Naive B cell (primary cell): ENCODE measurements around the gene MTAP. TPM values are rescaled to one million over a fixed set of nuclear protein-coding genes. Genes with fewer than 3 reads are reported as not detected.

Experiments
- ATAC-seq, 2 donors: fragments of 150-1000 bp; cut with Tn5 transposase; 2 replicates each; pipeline ENCODE4 v1.10.0; 2021; ENCODE audit warnings: low read depth in 2 of 2, mild to moderate bottlenecking in 2 of 2, moderate library complexity in 2 of 2
- DNase-seq: peaks from one replicate; pipeline ENCODE4 v3.0.0; 2022
- H3K27ac Mint-ChIP-seq, 6 donors: one replicate each; pipeline ENCODE4 v1.8.0; 2020 to 2022; ENCODE audit warnings: mild to moderate bottlenecking in 6 of 6, mixed read lengths in 6 of 6, moderate library complexity in 5 of 6, inconsistent platforms in 2 of 6
- H3K27me3 Mint-ChIP-seq, 3 donors: one replicate each; pipeline ENCODE4 v1.8.0; 2021 to 2022; ENCODE audit warnings: mixed read lengths in 3 of 3, mild to moderate bottlenecking in 1 of 3
- H3K36me3 Mint-ChIP-seq, 2 donors: one replicate each; pipeline ENCODE4 v1.8.0; 2020 to 2022; ENCODE audit warnings: mixed read lengths in 2 of 2, inconsistent platforms in 1 of 2, mild to moderate bottlenecking in 1 of 2
- H3K4me1 Mint-ChIP-seq, 3 donors: one replicate each; pipeline ENCODE4 v1.8.0; 2020 to 2022; ENCODE audit warnings: mixed read lengths in 3 of 3, inconsistent platforms in 1 of 3, mild to moderate bottlenecking in 1 of 3, moderate library complexity in 1 of 3
- H3K4me3 Mint-ChIP-seq, 8 donors: one replicate each; pipeline ENCODE4 v1.8.0; 2020 to 2022; ENCODE audit warnings: mild to moderate bottlenecking in 8 of 8, mixed read lengths in 8 of 8, moderate library complexity in 8 of 8, inconsistent platforms in 2 of 8
- H3K9me3 Mint-ChIP-seq, 7 donors: one replicate each; pipeline ENCODE4 v1.8.0; 2020 to 2022; ENCODE audit warnings: mixed read lengths in 7 of 7, mild to moderate bottlenecking in 5 of 7, inconsistent platforms in 2 of 7, moderate library complexity in 1 of 7
- polyA plus RNA-seq, 6 donors: library from polyadenylated mRNA; unstranded; fragments of 300-500 nt; fragmentation: Illumina TruSeq; gene quantifications; one replicate each; pipeline ENCODE4 v1.2.3, GENCODE V29; 2021; ENCODE audit warnings: low read depth in 6 of 6

Gene MTAP
- polyA plus RNA-seq, 6 donors from 2014 or later, result 12.1 to 24.3 (median 18.1) TPM

DNA sequence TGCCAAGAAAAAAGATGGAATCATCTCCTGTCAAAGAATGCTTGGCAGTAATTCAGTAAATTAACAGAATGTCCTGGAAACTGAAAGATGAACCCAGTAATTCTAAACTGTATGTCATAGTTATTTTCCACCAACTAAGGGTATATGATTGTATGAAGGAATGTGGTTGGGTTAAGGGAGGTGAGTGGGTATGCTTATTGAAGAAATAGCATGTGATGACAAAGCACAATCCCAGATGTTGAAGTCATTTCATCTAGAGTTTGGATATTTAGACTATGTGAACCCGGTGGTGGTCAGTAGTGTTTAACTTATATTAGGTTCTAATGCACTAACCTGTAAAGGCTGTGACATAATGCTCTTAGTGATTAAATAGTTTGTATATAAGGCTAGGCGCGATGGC, 104.4 kb downstream of the MTAP start:
- H3K36me3 Mint-ChIP-seq, result peaks cover 18 to 53% of the 10 kb centered on the region in 2 donors
- H3K27ac Mint-ChIP-seq, result no peak overlapping the region
- no peak for DNase-seq
- H3K4me3 Mint-ChIP-seq, result no peak overlapping the region
- no peak for ATAC-seq
- no peaks in the 10 kb centered on the region for H3K27me3 Mint-ChIP-seq
- peaks cover 23 to 76% (median 49%) of the 10 kb centered on the region in 7 donors for H3K9me3 Mint-ChIP-seq
- H3K4me1 Mint-ChIP-seq, result no peaks in the 10 kb centered on the region

DNA sequence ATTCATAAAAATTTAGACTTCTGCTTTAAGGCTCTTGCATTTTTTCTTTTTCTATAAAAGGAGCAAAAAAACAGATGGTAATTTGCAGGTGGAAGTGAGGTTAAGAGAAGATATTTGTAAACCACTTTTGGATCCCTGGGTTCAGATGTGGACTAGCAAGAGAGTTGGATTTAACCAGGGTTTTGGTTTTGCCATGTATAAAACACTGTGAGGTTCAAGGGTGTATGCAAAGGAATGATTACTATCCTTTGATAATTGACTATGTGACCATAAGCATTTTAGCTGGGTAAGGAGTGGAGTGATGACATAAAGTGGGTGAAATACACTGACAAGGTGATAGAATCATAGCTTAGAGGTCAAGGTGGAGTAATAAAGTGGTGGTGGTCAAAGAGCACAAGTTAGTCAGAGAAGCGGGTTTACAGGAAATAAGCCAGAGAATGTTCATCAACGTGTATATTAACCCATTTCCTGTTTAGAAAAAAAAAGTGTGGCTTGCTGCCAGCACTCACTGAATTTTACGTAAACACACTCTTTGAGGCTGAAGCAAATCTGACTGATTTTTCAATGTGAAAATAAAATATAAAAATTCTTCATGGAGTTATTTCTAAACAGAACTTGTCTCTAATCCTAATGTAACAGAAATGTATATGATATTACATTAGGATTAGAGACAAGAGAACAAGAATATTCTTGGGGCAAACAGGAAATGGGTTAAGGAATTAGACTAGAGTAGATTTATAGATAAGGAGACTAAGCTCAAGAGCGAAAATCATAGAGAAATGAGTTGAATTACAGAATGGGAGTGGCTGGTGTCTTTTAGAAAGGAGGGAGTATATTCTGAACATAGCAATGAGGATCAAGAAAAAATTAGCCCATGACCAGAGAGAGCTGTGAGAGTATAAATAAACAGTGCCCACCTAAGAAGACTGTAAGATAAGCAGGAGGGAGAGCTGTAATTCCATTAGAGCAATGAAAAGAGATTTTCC, 117.2 kb downstream of the MTAP start:
- DNase-seq (no peak), ATAC-seq (peak in 1 of 2 donors; percentile 43)
- Mint-ChIP-seq H3K27me3 (no peaks in the 10 kb centered on the region), H3K36me3 (peaks cover 0 to 4% of the 10 kb centered on the region in 2 donors), H3K4me3 (peak overlapping the region in 2 of 8 donors; percentile 0 to 22), H3K27ac (peak overlapping the region in 3 of 6 donors; percentile 33 to 78 (median 73)), H3K4me1 (peaks cover 13 to 17% (median 14%) of the 10 kb centered on the region in 3 donors), H3K9me3 (peaks cover 8 to 30% (median 12%) of the 10 kb centered on the region in 7 donors)

DNA sequence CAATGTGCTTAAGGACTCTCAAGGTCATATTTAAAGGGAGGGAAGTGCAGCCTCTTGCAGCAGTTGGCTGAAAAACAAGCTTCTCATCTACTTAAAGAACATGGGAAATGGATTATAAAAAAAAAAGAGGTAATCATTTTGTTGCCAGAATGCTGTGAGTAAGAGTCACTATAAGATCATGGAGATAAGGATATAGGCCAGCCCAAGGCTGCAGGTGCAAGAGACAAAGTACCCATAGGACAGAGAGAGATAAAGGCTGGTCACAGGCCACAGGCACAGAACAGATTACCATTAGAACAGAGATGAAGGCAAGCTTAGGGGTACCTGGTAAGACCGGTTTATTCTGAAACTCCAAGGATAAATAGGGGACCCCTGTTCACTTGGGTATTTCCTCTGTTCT, 121.3 kb downstream of the MTAP start:
- H3K36me3 Mint-ChIP-seq, result peaks cover 0 to under 1% of the 10 kb centered on the region in 2 donors
- H3K9me3 Mint-ChIP-seq, result peaks cover 0 to 4% (median 2%) of the 10 kb centered on the region in 7 donors

DNA sequence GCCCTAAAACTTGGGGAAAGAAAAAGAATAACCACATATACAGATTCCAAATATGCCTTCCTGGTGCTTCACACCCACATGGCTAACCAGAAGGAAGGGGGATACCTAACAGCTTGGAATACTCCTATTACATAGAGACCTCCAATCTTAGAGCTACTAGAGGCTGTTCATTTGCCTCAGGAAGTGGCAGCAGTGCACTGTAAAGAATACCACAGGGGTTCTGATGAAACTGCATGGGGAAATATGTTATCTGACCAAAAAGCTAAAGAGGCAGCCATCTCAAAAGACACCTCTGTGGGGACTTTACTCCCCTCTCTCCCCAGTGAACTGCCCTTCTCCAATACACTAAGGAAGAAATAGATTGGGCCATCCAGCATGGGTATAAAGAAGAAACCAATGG, 125.3 kb downstream of the MTAP start:
- no peak for ATAC-seq
- no peak for DNase-seq
- Mint-ChIP-seq H3K27me3 (no peaks in the 10 kb centered on the region), H3K9me3 (peaks cover 0 to 3% (median 0%) of the 10 kb centered on the region in 7 donors), H3K4me1 (peaks cover 0 to 3% (median 0%) of the 10 kb centered on the region in 3 donors), H3K36me3 (no peaks in the 10 kb centered on the region), H3K27ac (peak overlapping the region in 1 of 6 donors; percentile 36), H3K4me3 (no peak overlapping the region)

More for the DNA sequence above, 121.3 kb downstream of the MTAP start:
- Mint-ChIP-seq H3K27me3 (no peaks in the 10 kb centered on the region), H3K4me3 (no peak overlapping the region), H3K27ac (peak overlapping the region in 1 of 6 donors; percentile 37), H3K4me1 (peaks cover 10 to 17% (median 12%) of the 10 kb centered on the region in 3 donors)
- ATAC-seq (no peak), DNase-seq (no peak)

DNA sequence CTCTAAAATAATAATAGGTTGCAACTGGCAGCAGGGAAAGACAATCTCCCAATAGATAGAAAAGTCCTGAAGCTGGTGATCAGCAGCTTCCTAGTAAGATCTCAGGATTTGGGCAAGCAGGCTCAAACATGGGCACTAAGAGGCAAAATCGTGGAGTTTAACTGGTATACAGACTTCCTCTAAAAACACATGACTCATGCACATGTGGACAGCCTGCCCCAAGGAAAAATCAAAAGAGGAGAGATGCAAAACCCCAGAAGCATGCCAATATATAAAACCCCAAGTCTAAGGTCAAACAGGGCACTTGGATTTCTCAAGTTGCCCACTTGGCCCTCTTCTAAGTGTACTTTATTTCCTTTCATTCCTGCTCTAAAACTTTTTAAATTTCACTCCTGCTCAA, 129.0 kb downstream of the MTAP start:
- DNase-seq, result no peak
- Mint-ChIP-seq H3K27me3 (no peaks in the 10 kb centered on the region), H3K36me3 (no peaks in the 10 kb centered on the region), H3K9me3 (peaks cover 0 to 3% (median 0%) of the 10 kb centered on the region in 7 donors), H3K4me3 (no peak overlapping the region), H3K4me1 (no peaks in the 10 kb centered on the region), H3K27ac (peak overlapping the region in 1 of 6 donors; percentile 18)
- no peak for ATAC-seq

DNA sequence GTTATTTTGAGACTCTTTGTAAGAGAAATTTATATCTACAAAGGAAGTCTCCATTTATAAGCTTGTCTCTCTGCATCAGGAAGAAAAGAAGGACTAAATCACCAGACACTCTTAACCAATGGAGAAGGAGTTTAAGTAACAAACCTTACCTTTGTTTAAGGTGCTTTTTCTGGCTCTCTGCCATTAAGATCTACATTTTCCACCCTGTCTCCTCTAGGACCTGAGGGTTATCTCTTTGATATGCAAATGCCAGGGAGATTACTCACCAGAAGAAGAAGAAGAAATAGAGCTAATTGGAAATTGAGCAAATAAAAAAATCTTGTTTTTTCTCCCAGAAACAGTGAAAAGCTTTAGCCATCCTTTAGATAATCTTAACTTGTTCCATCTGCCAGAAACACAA, 130.8 kb downstream of the MTAP start:
- no peak overlapping the region for H3K27ac Mint-ChIP-seq
- no peaks in the 10 kb centered on the region for H3K36me3 Mint-ChIP-seq
- H3K4me1 Mint-ChIP-seq, result no peaks in the 10 kb centered on the region
- H3K4me3 Mint-ChIP-seq, result no peak overlapping the region
- peaks cover 0 to 3% (median 0%) of the 10 kb centered on the region in 7 donors for H3K9me3 Mint-ChIP-seq
- H3K27me3 Mint-ChIP-seq, result no peaks in the 10 kb centered on the region
- DNase-seq (no peak), ATAC-seq (no peak)

DNA sequence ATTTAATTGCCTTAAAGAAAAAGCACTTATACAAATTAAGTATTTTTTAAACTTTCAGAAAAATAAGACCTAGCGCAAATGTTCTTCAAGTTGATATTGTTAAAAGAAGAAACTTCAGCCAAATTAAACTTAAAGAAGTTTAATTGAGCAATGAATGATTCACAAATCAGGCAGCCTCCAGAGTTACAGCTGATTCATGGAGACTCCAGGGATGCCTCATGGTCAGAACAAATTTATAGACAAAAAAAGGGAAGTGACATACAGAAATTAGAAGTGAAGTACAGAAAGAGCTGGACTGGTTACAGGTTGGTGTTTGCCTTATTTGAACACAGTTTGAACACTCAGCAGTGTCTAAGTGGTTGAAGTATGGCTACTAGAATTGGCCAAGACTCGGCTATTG, 131.4 kb downstream of the MTAP start:
- Mint-ChIP-seq H3K27me3 (no peaks in the 10 kb centered on the region), H3K36me3 (no peaks in the 10 kb centered on the region), H3K9me3 (peaks cover 0 to 3% (median 0%) of the 10 kb centered on the region in 7 donors), H3K4me1 (no peaks in the 10 kb centered on the region), H3K4me3 (no peak overlapping the region), H3K27ac (peak overlapping the region in 1 of 6 donors; percentile 7)
- ATAC-seq (no peak), DNase-seq (no peak)

DNA sequence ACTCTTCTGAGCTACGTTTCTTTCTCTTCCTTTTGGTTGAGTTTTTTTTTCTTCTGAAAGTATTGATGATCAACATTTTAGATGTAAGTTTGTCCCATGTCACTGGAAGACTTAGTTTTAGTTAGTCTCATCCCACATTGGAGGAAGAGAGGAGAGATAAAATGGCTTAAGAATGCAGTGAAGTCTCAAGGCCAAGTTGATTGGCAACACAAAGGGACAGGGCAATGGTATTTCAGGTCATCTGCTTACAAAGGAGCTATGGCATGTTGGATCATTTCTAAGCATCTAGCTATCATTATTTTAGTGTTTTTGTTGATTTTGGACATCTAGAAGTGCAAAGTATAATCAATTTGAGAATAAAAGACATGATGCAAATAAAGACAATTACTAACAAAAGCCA, 133.2 kb downstream of the MTAP start:
- DNase-seq (no peak), ATAC-seq (no peak)
- H3K36me3 Mint-ChIP-seq, result no peaks in the 10 kb centered on the region
- H3K4me3 Mint-ChIP-seq, result no peak overlapping the region
- no peaks in the 10 kb centered on the region for H3K27me3 Mint-ChIP-seq
- H3K27ac Mint-ChIP-seq, result no peak overlapping the region
- H3K9me3 Mint-ChIP-seq, result no peaks in the 10 kb centered on the region
- H3K4me1 Mint-ChIP-seq, result no peaks in the 10 kb centered on the region

DNA sequence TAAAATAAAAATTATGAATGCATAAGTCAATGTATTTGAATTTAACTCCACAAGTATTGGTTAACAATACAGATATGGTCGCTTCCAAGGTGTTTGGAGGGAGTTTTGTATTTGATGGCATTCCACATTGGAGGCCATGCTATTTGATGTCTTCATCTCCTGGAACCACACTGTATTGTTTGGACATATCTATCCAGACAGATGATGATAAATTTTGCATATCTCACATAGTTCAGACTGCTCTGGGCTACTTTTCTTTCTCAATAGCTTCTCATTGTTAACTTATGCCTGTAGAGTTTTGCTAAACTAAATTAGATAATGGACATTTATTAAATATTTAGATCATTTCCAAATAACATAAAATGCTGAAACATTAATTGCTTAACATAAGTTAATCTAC, 133.7 kb downstream of the MTAP start:
- ATAC-seq, result no peak
- no peak overlapping the region for H3K4me3 Mint-ChIP-seq
- no peaks in the 10 kb centered on the region for H3K27me3 Mint-ChIP-seq

DNA sequence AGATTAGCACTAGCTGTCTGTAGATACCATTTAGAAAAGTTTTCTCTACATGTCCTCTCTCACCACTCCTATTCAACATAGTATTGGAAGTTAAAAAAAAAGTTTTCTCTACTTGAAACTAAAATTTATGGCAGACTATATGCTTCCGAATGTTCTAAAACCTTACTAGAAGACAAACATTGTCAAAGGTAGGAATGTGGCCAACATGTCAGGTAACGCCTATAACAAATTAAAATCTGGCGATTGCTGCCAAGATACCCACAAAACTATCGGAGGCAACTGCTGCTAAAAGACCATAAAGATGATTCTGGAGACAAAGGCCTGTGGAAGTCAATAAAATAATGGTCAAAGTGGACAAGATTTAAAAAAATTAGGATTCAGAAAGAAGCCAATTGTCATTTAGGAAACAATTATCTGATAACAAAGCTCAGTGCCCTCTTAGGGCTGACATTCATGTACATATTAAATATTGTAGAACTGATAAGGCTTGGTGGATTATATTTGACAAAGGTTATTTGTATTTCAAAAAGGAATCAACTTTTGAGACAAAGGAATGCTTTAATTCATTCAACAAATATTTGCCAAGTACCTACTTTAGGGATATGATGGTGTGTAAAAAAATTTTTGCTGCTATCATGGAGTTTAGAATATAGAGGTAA, 139.0 kb downstream of the MTAP start:
- Mint-ChIP-seq H3K4me1 (no peaks in the 10 kb centered on the region), H3K27me3 (peaks cover 17 to 30% (median 29%) of the 10 kb centered on the region in 3 donors), H3K27ac (no peak overlapping the region), H3K36me3 (no peaks in the 10 kb centered on the region), H3K9me3 (no peaks in the 10 kb centered on the region), H3K4me3 (no peak overlapping the region)
- ATAC-seq (no peak), DNase-seq (no peak)

More for the DNA sequence above, 133.7 kb downstream of the MTAP start:
- Mint-ChIP-seq H3K4me1 (no peaks in the 10 kb centered on the region), H3K36me3 (no peaks in the 10 kb centered on the region), H3K9me3 (no peaks in the 10 kb centered on the region), H3K27ac (no peak overlapping the region)
- DNase-seq, result no peak

DNA sequence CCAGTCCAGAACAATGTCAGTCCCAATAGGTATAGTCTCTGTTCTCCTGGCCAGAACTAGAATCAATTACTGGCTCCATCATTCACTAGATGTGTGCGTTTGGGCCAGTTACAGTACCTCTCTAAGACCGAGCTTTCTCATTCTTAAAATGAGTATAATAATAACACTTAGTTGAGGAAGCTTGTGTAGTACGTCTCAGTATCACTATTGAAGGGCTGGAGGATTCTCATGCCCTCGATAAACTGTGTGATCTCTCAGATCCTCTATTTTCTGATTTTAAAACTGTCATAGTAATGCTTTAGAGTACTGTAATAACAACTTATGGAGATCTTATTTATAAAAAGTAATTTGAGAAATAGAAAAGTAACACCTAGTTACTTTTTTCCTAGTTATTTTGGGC, 141.0 kb downstream of the MTAP start:
- Mint-ChIP-seq H3K27me3 (peaks cover 20 to 44% (median 41%) of the 10 kb centered on the region in 3 donors), H3K27ac (no peak overlapping the region), H3K9me3 (no peaks in the 10 kb centered on the region), H3K4me3 (no peak overlapping the region), H3K4me1 (no peaks in the 10 kb centered on the region), H3K36me3 (no peaks in the 10 kb centered on the region)
- ATAC-seq, result no peak
- no peak for DNase-seq

DNA sequence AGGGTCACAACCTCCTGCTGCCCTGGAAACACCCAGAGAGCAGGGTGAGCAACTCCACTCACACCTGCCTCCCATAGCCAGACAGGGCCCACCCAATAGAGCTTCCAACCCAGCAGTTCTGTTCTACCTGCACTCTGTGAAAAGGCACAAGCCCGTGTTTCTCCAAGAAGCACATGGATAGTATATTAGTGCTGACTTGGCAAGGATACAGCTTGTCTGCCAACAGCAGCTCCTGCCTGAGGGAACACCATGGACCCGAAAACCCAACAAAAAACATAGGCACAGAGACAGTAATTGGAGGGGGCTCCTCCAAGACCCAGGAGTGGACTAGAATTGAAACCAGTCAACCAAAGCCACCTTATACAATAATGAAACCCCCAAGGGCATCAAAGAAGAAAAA, 143.2 kb downstream of the MTAP start:
- no peak for DNase-seq
- no peak overlapping the region for H3K27ac Mint-ChIP-seq
- H3K4me3 Mint-ChIP-seq, result no peak overlapping the region
- no peaks in the 10 kb centered on the region for H3K9me3 Mint-ChIP-seq
- ATAC-seq, result no peak
- no peaks in the 10 kb centered on the region for H3K36me3 Mint-ChIP-seq
- H3K4me1 Mint-ChIP-seq, result no peaks in the 10 kb centered on the region
- peaks cover 20 to 46% (median 42%) of the 10 kb centered on the region in 3 donors for H3K27me3 Mint-ChIP-seq

DNA sequence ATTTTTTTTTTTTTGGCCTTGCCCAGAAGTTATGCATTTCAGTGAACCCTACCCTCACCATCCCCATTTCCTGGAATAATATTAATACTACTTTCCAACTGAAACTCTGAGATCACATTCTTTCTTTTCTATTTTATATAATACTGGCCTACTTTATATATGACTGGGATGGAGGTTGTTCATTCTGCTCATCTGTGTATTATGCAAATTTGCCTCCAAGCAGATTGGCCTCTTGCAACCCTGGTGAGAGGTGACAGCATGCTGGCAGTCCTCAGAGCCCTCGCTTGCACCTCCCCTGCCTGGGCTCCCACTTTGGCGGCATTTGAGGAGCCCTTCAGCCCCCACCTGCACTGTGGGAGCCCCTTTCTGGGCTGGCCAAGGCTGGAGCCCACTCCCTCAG, 156.4 kb downstream of the MTAP start:
- peaks cover 0 to 20% (median 7%) of the 10 kb centered on the region in 7 donors for H3K9me3 Mint-ChIP-seq
- no peak for DNase-seq
- peaks cover 0 to 9% of the 10 kb centered on the region in 2 donors for H3K36me3 Mint-ChIP-seq
- H3K4me1 Mint-ChIP-seq, result no peaks in the 10 kb centered on the region
- H3K27me3 Mint-ChIP-seq, result peaks cover 55 to 62% (median 55%) of the 10 kb centered on the region in 3 donors
- no peak overlapping the region for H3K4me3 Mint-ChIP-seq
- H3K27ac Mint-ChIP-seq, result no peak overlapping the region
- no peak for ATAC-seq
